ENCODE results near the gene RPTOR.

RPTOR gene

DNA sequence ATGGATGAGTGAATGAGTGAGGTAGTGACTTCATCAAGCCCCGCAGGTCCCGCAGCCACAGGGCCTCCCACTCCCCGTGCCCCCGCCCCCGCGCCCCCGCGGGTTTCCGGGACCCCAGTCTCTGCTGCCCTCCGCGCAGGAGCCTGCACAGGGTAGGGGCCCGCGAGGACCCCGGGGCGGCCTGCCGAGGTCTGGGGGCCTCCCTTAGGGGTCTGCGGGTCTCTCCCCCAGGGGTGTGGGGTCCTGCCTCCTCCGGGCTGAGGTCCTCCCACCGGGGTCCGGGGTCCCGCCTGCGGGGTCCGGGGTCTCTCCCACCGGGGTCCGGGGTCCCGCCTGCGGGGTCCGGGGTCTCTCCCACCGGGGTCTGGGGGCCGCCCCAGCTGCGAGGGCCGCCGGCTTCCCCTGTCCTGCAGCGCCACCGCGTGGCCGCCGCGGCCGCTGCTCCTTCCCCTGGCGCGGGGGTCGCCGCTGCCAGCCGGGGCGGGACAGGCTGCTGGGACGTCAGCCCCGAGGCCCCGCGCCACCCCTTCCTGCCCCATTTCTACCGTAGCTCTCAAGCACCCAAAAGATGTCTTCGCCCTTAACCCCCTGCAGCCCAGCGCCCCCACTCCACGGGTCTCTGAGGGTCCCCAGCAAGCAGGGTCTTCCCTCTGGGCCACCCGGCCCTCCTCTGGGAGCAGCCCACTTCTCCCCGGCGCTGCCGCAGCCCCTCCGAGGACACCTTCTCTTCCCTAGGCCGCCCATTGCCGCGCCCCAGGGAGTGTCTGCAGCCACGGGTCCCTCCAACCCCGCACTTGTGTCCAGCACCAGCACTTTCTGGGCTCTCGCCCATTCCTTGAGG, 436.6 kb downstream of the RPTOR start:
- H3K4me3 ChIP-seq (ENCODE audit: low read depth in 1 of 2, low read length in 2 of 2): no peak overlapping the region
- H3K36me3 ChIP-seq (ENCODE audit: control insufficient read depth in 1 of 2, insufficient read depth in 2 of 2, low read length in 2 of 2): no peaks in the 10 kb centered on the region
- no peaks in the 10 kb centered on the region for H3K4me1 ChIP-seq (ENCODE audit: control insufficient read depth in 1 of 2, insufficient read depth in 2 of 2, low read length in 2 of 2)
- no peak overlapping the region for H3K9ac ChIP-seq (ENCODE audit: low read depth in 1 of 2, low read length in 2 of 2)
- H3K27me3 ChIP-seq (ENCODE audit: control insufficient read depth in 1 of 2, insufficient read depth in 2 of 2, low read length in 2 of 2): peaks cover 0 to 7% of the 10 kb centered on the region in 2 donors
- H3K9me3 ChIP-seq (ENCODE audit: control insufficient read depth in 1 of 2, low read length in 2 of 2): no peaks in the 10 kb centered on the region
- no peak overlapping the region for H3K27ac ChIP-seq (ENCODE audit: low read depth, low read length)

DNA sequence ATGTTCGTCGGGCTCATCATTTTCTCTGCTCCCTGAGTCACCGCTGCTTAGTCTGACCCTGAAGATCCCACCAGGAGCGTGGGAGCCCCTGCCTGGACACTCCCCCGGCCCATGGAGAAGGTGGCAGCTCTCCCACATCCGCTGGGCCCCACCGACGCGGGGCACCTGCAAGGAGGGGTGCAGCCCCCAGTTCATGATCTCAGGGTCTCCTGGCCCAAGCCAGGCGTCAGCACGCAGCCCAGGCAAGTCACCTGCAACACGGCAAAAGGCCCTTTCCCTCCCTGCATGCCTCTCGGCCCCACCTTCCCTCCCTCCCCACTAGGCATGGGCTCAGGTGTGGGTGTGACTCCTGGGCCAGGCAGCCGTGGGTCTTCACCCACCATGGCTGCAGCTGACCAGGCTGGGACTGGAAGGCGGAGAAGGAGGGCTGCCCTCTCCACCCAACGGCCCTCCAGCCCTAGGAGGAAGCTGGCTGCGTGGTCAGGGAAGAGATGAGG, 437.3 kb downstream of the RPTOR start:
- Histone ChIP-seq H3K9ac (ENCODE audit: low read depth in 1 of 2, low read length in 2 of 2) (no peak overlapping the region), H3K36me3 (ENCODE audit: control insufficient read depth in 1 of 2, insufficient read depth in 2 of 2, low read length in 2 of 2) (no peaks in the 10 kb centered on the region), H3K27ac (ENCODE audit: low read depth, low read length) (no peak overlapping the region), H3K27me3 (ENCODE audit: control insufficient read depth in 1 of 2, insufficient read depth in 2 of 2, low read length in 2 of 2) (peaks cover 0 to 7% of the 10 kb centered on the region in 2 donors), H3K4me1 (ENCODE audit: control insufficient read depth in 1 of 2, insufficient read depth in 2 of 2, low read length in 2 of 2) (no peaks in the 10 kb centered on the region), H3K4me3 (ENCODE audit: low read depth in 1 of 2, low read length in 2 of 2) (no peak overlapping the region), H3K9me3 (ENCODE audit: control insufficient read depth in 1 of 2, low read length in 2 of 2) (no peaks in the 10 kb centered on the region)

DNA sequence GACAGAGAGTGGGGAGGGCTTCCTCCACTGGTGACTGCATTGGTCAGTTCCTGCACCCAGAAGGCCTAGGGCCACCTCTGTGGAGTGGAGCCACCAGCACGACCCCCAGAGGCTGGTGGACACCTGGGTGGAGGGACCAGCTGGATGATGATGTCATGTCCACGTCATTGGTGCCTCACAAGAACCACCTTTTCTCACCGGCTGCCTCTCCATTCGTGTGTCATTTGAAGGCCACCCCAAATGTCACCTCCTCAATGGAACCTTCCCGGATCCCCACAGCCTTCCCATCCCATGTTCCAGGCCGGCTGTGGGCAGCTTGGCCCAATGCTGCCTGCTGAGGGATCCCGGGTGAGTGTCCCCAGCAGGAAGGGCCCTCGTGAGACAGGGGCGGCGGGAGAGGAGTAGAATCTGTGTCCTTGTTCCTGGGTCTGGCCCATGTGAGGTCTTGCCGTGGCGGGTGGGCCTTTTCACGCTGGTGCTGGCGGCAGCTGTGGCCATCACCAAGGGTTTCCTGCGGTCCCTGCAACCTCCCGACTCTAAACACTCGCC, 437.9 kb downstream of the RPTOR start:
- Histone ChIP-seq H3K4me3 (ENCODE audit: low read depth in 1 of 2, low read length in 2 of 2) (no peak overlapping the region), H3K27me3 (ENCODE audit: control insufficient read depth in 1 of 2, insufficient read depth in 2 of 2, low read length in 2 of 2) (peaks cover 0 to 7% of the 10 kb centered on the region in 2 donors), H3K36me3 (ENCODE audit: control insufficient read depth in 1 of 2, insufficient read depth in 2 of 2, low read length in 2 of 2) (no peaks in the 10 kb centered on the region), H3K27ac (ENCODE audit: low read depth, low read length) (no peak overlapping the region), H3K9me3 (ENCODE audit: control insufficient read depth in 1 of 2, low read length in 2 of 2) (no peaks in the 10 kb centered on the region), H3K4me1 (ENCODE audit: control insufficient read depth in 1 of 2, insufficient read depth in 2 of 2, low read length in 2 of 2) (no peaks in the 10 kb centered on the region), H3K9ac (ENCODE audit: low read depth in 1 of 2, low read length in 2 of 2) (no peak overlapping the region)

DNA sequence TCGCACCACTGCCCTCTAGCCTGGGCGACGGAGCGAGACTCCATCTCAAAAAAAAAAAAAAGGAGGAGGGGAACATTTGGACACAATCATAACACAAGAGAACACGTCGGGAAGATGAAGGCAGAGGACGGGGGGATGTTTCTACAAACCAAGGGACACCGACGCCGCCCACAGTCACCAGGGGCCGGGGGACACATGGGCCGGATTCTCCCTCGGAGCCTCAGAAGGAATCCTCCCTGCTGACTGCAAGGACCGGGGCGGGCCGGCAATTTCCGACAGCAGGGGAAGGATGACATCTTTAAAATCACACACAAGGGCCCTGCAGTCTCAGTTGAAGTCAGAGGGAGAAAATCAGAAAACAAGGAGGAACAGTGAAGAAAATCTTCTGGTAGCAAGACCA, 438.9 kb downstream of the RPTOR start:
- H3K9me3 ChIP-seq (ENCODE audit: control insufficient read depth in 1 of 2, low read length in 2 of 2): no peaks in the 10 kb centered on the region
- H3K4me3 ChIP-seq (ENCODE audit: low read depth in 1 of 2, low read length in 2 of 2): no peak overlapping the region
- peaks cover 0 to 11% of the 10 kb centered on the region in 2 donors for H3K27me3 ChIP-seq (ENCODE audit: control insufficient read depth in 1 of 2, insufficient read depth in 2 of 2, low read length in 2 of 2)
- H3K27ac ChIP-seq (ENCODE audit: low read depth, low read length): no peak overlapping the region
- H3K9ac ChIP-seq (ENCODE audit: low read depth in 1 of 2, low read length in 2 of 2): no peak overlapping the region
- no peaks in the 10 kb centered on the region for H3K36me3 ChIP-seq (ENCODE audit: control insufficient read depth in 1 of 2, insufficient read depth in 2 of 2, low read length in 2 of 2)
- no peaks in the 10 kb centered on the region for H3K4me1 ChIP-seq (ENCODE audit: control insufficient read depth in 1 of 2, insufficient read depth in 2 of 2, low read length in 2 of 2)

DNA sequence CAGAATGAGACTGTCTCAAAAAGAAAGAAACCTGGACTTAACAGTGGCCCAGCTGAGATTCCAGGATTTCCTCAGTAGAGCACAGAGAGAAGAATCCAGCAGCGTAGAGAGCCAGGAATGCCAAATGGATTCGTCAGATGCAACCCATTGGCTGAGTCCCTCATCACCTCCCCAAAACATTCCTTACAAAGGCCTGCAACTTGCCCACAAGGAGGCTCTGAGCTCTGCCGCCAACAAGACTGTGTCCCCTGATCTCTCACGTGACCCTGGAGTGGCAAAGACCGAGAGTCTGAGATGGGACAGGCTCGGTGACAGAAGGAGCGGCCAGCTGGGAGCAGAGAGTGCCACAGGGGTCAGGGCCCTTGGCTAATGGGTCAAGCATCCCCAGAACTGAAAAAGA, 440.1 kb downstream of the RPTOR start:
- Histone ChIP-seq H3K4me3 (ENCODE audit: low read depth in 1 of 2, low read length in 2 of 2) (no peak overlapping the region), H3K27ac (ENCODE audit: low read depth, low read length) (no peak overlapping the region), H3K36me3 (ENCODE audit: control insufficient read depth in 1 of 2, insufficient read depth in 2 of 2, low read length in 2 of 2) (no peaks in the 10 kb centered on the region), H3K27me3 (ENCODE audit: control insufficient read depth in 1 of 2, insufficient read depth in 2 of 2, low read length in 2 of 2) (peaks cover 8 to 11% of the 10 kb centered on the region in 2 donors), H3K9ac (ENCODE audit: low read depth in 1 of 2, low read length in 2 of 2) (no peak overlapping the region), H3K4me1 (ENCODE audit: control insufficient read depth in 1 of 2, insufficient read depth in 2 of 2, low read length in 2 of 2) (peaks cover 10 to 11% of the 10 kb centered on the region in 2 donors), H3K9me3 (ENCODE audit: control insufficient read depth in 1 of 2, low read length in 2 of 2) (no peaks in the 10 kb centered on the region)

DNA sequence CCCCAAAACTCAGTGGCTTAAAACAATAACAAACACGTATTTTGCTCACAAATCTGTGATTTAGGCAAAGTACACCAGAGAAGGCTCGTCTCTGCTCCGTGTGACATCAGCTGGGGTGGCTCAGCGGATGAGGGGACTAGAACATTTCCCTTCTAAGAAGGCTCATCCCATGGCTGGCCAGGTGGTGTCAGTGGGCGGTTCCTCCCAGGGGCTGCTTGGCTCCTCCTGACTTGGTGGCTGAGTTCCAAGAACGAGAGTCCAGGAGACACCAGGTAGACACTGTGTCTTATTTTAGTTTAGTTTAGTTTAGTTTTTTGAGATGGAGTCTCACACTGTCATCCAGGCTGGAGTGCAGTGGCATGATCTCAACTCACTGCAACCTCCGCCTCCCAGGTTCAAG, 441.4 kb downstream of the RPTOR start:
- no peak overlapping the region for H3K9ac ChIP-seq (ENCODE audit: low read depth in 1 of 2, low read length in 2 of 2)
- peaks cover 11 to 13% of the 10 kb centered on the region in 2 donors for H3K4me1 ChIP-seq (ENCODE audit: control insufficient read depth in 1 of 2, insufficient read depth in 2 of 2, low read length in 2 of 2)
- H3K27ac ChIP-seq (ENCODE audit: low read depth, low read length): no peak overlapping the region
- peaks cover 11% of the 10 kb centered on the region in 2 donors for H3K27me3 ChIP-seq (ENCODE audit: control insufficient read depth in 1 of 2, insufficient read depth in 2 of 2, low read length in 2 of 2)
- H3K36me3 ChIP-seq (ENCODE audit: control insufficient read depth in 1 of 2, insufficient read depth in 2 of 2, low read length in 2 of 2): no peaks in the 10 kb centered on the region
- no peak overlapping the region for H3K4me3 ChIP-seq (ENCODE audit: low read depth in 1 of 2, low read length in 2 of 2)
- no peaks in the 10 kb centered on the region for H3K9me3 ChIP-seq (ENCODE audit: control insufficient read depth in 1 of 2, low read length in 2 of 2)

DNA sequence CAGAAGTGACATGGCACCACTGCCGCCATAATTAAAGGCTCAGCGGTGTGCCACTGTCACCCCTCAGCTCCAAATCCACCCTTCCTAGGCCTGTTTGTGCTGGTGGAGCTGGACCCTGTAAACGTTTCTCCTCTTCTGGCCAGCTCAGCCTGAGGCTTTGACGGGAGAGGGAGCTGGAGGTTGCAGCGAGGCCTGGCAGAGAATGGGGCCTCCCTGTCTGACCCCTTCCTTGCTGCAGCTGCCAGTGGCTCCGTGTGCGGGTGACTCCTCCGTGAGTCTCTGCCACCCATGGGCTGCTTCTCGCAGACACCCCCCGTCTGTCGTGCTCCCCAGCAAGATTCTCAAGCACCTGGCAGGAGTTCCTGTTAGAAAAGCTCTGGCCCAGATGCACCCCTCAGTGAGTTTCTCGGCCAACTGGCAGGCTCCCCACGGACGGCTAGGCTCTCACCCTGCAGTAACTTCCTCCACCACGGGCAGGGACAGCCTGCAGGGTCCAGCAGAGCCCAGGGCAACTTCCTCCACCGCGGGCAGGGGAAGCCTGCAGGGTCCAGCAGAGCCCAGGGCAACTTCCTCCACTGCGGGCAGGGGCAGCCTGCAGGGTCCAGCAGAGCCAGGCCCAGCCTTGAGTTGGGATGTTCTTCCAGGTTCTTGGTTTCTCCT, 442.3 kb downstream of the RPTOR start:
- Histone ChIP-seq H3K27me3 (ENCODE audit: control insufficient read depth in 1 of 2, insufficient read depth in 2 of 2, low read length in 2 of 2) (peaks cover 7 to 11% of the 10 kb centered on the region in 2 donors), H3K36me3 (ENCODE audit: control insufficient read depth in 1 of 2, insufficient read depth in 2 of 2, low read length in 2 of 2) (no peaks in the 10 kb centered on the region), H3K4me3 (ENCODE audit: low read depth in 1 of 2, low read length in 2 of 2) (no peak overlapping the region), H3K9me3 (ENCODE audit: control insufficient read depth in 1 of 2, low read length in 2 of 2) (no peaks in the 10 kb centered on the region), H3K4me1 (ENCODE audit: control insufficient read depth in 1 of 2, insufficient read depth in 2 of 2, low read length in 2 of 2) (peaks cover 13 to 18% of the 10 kb centered on the region in 2 donors), H3K27ac (ENCODE audit: low read depth, low read length) (no peak overlapping the region), H3K9ac (ENCODE audit: low read depth in 1 of 2, low read length in 2 of 2) (no peak overlapping the region)

DNA sequence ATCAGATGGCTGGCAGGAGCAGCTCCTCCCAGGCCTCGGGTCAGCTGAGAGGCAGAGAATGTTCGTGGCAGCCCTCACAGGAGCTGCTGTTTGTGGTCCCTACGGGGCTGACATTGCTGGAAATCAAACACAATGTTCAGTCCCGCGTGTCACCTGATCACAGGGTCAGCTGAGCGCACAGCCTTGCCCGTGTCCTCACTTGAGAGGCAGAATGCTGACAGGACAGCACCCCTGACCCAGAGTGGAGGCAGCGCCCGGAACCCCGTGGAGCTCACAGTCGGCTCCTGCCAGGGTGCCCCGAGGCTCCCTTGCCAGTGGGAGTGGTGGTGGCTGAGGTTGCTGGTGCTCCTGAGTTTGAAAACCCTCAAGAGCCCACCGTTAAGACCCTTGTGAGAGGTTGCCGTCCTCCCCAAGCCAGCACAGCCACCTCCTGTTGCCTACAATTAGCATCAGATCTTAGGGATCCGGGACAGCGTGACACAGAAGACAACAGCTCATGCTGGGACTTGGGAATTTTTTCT, 443.4 kb downstream of the RPTOR start:
- Histone ChIP-seq H3K9me3 (ENCODE audit: control insufficient read depth in 1 of 2, low read length in 2 of 2) (no peaks in the 10 kb centered on the region), H3K4me1 (ENCODE audit: control insufficient read depth in 1 of 2, insufficient read depth in 2 of 2, low read length in 2 of 2) (peaks cover 20 to 21% of the 10 kb centered on the region in 2 donors)

DNA sequence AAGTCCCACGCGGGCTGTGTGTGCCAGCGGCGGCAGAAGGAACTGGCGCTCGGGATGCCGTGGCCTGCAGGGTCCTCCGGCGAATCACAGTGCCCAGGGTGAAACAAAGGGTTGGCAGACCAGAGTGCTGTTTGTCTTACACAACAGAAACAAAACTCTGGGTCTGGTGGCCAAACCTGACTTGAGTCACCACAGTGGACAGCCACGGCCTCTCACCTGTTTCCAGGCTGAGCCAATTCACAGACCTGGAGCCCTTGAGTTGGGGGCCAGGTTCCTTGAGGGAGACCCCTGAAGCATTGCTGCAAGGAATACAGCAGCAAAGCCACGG, 444.9 kb downstream of the RPTOR start:
- Histone ChIP-seq H3K27me3 (ENCODE audit: control insufficient read depth in 1 of 2, insufficient read depth in 2 of 2, low read length in 2 of 2) (peaks cover 4 to 11% of the 10 kb centered on the region in 2 donors), H3K9ac (ENCODE audit: low read depth in 1 of 2, low read length in 2 of 2) (peak overlapping the region in 1 of 2 donors; percentile 33), H3K27ac (ENCODE audit: low read depth, low read length) (no peak overlapping the region), H3K36me3 (ENCODE audit: control insufficient read depth in 1 of 2, insufficient read depth in 2 of 2, low read length in 2 of 2) (peaks cover 0 to 4% of the 10 kb centered on the region in 2 donors), H3K4me3 (ENCODE audit: low read depth in 1 of 2, low read length in 2 of 2) (peak overlapping the region; percentile 52 to 61), H3K9me3 (ENCODE audit: control insufficient read depth in 1 of 2, low read length in 2 of 2) (no peaks in the 10 kb centered on the region), H3K4me1 (ENCODE audit: control insufficient read depth in 1 of 2, insufficient read depth in 2 of 2, low read length in 2 of 2) (peaks cover 27 to 28% of the 10 kb centered on the region in 2 donors)

More for the DNA sequence above, 443.4 kb downstream of the RPTOR start:
- Histone ChIP-seq H3K36me3 (ENCODE audit: control insufficient read depth in 1 of 2, insufficient read depth in 2 of 2, low read length in 2 of 2) (no peaks in the 10 kb centered on the region), H3K27me3 (ENCODE audit: control insufficient read depth in 1 of 2, insufficient read depth in 2 of 2, low read length in 2 of 2) (peaks cover 4 to 11% of the 10 kb centered on the region in 2 donors), H3K4me3 (ENCODE audit: low read depth in 1 of 2, low read length in 2 of 2) (no peak overlapping the region), H3K9ac (ENCODE audit: low read depth in 1 of 2, low read length in 2 of 2) (no peak overlapping the region), H3K27ac (ENCODE audit: low read depth, low read length) (no peak overlapping the region)
